Measurements from ENCODE around the gene SCO1.

DNA sequence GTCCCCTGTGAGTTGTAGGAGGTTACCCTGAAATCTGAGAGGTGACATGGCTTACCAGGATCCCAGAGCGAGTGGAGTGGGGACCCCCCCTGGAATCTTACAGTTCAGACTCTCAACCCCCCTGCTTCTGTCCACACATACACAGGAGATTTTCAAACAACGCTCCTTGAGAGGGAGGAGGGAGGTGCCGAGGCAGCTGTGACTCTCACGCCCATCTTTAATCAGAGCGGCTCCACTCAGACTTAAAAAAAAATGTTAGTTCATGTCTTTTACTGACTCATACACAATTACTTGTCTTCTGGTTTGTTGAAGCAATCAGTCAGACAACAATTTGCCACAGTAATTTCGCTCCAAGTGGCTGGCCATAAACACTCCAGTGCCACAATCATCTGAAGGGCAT is 47.9 kb upstream of the SCO1 start:
- TF ChIP-seq EZH2 (IDR thresholded peaks at IDR 0.05) (no peak), POLR2AphosphoS5 (IDR thresholded peaks at IDR 0.05; ENCODE audit: borderline replicate concordance, low read depth, low read length) (no peak), FOXP2 (optimal IDR thresholded peaks at IDR 0.05; ENCODE audit: control extremely low read depth, extremely low read length, insufficient read depth) (no peak)
